ENCODE results near the gene INHBC.
A peak's percentile ranks its signal among the peaks of the same experiment; 100 is the strongest.
"Not testable (repeated sequence)": the region's sequence is repeated elsewhere in the genome, so short reads cannot be mapped to it uniquely, and the experiment has no call there.

INHBC gene

GRCh38 chr12:57477710-57478681 is 43.4 kb downstream of the INHBC start:
- no peak for DNase-seq (ENCODE audit: extremely low spot score, insufficient read length, low read depth)
- peak; percentile 94 for FAIRE-seq

DNA sequence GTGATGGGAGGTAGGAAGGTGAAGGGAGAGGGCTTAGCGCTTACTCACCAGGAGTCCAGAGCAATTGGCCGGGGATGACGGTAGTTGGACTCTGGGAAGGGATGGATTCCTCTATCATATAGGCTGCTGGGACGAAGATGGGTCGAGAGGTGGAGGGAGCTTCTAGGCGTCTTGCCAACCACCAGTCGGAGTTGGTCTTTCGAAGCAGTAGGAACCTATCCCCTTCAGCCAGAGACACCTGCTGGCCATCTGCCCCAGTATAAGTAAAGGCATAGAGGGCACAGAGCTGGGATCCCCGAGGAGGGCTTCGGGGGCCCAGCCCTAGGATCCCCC is 44.4 kb downstream of the INHBC start:
- FAIRE-seq (peak; percentile 38), DNase-seq (ENCODE audit: extremely low spot score, insufficient read length, low read depth) (no peak)

DNA sequence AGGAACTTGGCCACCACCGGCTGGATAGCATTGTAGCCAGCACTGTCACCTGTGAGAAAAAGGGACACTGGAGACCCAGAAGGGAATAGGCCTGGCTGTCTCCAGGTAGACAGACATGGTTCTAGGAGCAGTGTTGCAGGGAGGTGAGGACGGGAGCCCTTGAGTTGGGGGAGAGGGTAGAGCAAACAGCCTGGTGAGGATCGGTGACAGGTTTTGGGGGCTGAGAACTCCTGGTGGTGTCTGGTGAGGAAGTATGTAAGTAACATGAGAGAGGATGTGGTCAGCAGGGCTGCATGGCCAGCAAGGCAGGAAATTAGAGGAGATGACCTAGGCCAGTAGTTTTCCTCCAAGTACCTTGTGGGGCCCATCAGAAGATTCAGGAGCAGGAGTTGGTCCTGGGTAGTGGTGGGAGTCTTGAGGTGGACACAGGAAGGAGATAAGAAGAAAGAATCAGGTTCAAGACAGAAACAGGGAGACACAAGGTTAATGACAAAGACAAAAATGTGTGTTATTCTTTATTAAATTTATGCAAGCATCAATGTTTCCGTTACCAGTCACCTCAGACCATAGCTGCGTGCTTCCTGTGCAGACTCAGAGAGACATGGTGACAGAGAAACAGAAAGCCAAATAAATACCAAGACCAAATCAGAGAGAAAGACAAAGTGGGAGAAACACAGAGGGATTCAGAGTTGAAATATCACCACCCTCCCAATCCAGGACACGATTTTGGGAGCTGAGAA is 45.0 kb downstream of the INHBC start, which contains the start of gene ARHGAP9:
ARHGAP9 (minus strand) TSS at position 491 of the 740 bp plus-strand sequence; CDS start at position 31, 460 bp downstream.
- FAIRE-seq = peak; percentile 91

GRCh38 chr12:57481671-57482070 is 47.1 kb downstream of the INHBC start:
- DNase-seq (ENCODE audit: extremely low spot score, insufficient read length, low read depth) (no peak), FAIRE-seq (no peak)

More for the DNA sequence above, 45.0 kb downstream of the INHBC start, which contains the start of gene ARHGAP9:
- no peak for DNase-seq (ENCODE audit: extremely low spot score, insufficient read length, low read depth)

GRCh38 chr12:57483466-57483865 is 48.9 kb downstream of the INHBC start:
- no peak for FAIRE-seq
- no peak for DNase-seq (ENCODE audit: extremely low spot score, insufficient read length, low read depth)

DNA sequence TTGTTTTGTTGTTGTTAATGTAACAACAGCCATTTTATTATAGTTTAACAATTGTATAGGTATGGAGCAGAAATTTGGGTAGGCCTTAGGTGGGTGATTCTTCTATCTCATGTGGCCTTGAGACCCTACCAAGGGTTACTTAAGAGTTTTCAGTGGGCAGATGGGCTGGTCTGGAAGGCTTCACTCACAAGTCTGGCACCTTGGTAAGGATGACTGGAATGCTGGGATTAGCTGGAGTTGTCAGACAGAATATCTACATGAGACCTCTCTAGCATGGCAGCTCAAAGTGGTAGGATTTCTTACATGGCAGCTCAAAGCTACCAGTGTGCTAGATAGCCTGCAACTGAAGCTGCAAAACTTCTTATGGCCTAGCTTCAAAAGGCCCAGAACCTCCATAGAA is 51.1 kb downstream of the INHBC start:
- no peak for FAIRE-seq

GRCh38 chr12:57487055-57487596 is 52.5 kb downstream of the INHBC start:
- no peak for FAIRE-seq

More for the DNA sequence above, 51.1 kb downstream of the INHBC start:
- DNase-seq (ENCODE audit: extremely low spot score, insufficient read length, low read depth) = no peak

DNA sequence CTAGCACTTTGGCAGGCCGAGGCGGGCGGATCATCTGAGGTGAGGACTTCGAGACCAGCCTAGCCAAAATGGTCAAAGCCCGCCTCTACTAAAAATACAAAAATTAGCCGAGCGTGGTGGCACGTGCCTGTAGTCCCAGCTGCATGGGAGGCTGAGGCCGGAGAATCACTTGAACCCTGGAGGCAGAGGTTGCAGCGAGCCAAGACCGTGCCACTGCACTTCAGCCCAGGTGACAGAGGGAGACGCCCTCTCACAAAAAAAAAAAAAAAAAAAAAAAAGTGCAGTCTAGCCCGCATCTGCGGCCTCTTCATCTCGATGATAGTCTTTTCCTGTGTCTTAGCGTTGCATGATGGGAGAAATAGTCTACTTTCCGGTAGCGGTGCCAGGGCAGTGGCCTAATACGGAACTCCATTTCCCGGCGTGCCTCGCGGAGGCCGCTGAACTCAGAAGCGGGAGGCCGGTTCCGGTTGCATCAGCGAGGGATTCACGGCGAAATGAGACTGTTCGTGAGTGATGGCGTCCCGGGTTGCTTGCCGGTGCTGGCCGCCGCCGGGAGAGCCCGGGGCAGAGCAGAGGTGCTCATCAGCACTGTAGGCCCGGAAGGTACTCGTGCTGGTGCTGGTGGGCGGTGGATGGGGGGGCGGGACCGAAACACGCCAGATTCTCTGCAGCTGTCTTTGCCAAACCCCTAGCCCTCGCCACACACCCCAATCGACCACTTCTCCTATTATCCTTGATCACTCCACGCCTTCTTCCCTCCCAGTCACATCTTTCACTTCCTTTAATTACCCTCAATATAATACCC is 53.2 kb downstream of the INHBC start, which contains the start of gene MARS1:
MARS1 (plus strand) TSS at position 472 of the 805 bp plus-strand sequence; CDS start at position 495, 23 bp downstream.
- peak; percentile 87 for DNase-seq (ENCODE audit: extremely low spot score, insufficient read length, low read depth)
- peak; percentile 96 for FAIRE-seq

More at GRCh38 chr12:57487055-57487596, 52.5 kb downstream of the INHBC start:
- no peak for DNase-seq (ENCODE audit: extremely low spot score, insufficient read length, low read depth)

GRCh38 chr12:57488402-57489156 is 54.0 kb downstream of the INHBC start:
- FAIRE-seq (peak; percentile 5), DNase-seq (ENCODE audit: extremely low spot score, insufficient read length, low read depth) (no peak)

- no peak for DNase-seq (ENCODE audit: extremely low spot score, insufficient read length, low read depth)
- FAIRE-seq = no peak
These were observed 54.6 kb downstream of the INHBC start for GRCh38 chr12:57489157-57489641.

- no peak for FAIRE-seq
These were observed 55.5 kb downstream of the INHBC start for GRCh38 chr12:57490126-57490525.

DNA sequence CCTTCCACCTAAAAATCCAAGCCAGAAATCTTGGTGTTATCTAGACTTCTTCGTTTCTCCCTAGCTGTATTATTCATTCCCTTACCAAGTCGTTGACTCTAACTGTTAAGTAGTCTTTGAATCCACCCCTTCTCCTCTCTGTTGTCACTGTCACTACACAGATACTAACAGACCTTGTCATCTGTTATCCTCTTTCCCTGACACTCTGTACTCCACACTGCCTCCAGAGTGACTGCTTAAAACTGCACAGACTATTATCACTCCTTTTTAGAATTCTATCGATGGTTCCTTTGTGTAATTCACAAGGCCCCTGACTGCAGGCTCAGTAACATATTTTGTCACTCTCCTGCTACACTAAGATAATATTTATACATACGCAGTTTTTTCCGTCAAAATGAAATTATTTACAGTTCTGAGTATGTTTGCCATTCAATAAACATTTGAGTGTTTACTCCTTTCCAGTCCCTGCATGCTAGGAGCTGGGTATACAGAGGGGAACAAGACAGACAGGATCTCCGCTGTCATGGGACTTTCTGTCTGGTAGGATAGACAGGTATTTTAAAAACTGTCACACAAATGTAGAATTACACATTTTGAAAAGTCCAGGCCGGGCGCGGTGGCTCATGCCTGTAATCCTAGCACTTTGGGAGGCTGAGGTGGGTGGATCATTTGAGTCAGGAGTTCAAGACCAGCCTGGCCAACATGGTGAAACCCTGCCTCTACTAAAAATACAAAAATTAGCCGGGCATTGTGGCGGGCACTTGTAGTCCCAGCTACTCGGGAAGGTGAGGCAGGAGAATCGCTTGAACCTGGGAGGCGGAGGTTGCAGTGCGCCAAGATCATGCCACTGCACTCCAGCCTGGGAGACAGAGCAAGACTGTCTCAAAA is 57.1 kb downstream of the INHBC start:
- DNase-seq (ENCODE audit: extremely low spot score, insufficient read length, low read depth) (no peak), FAIRE-seq (no peak)

More at GRCh38 chr12:57490126-57490525, 55.5 kb downstream of the INHBC start:
- DNase-seq (ENCODE audit: extremely low spot score, insufficient read length, low read depth) = no peak

GRCh38 chr12:57495051-57495701 is 60.6 kb downstream of the INHBC start:
- DNase-seq (ENCODE audit: extremely low spot score, insufficient read length, low read depth) = not testable (repeated sequence)

DNA sequence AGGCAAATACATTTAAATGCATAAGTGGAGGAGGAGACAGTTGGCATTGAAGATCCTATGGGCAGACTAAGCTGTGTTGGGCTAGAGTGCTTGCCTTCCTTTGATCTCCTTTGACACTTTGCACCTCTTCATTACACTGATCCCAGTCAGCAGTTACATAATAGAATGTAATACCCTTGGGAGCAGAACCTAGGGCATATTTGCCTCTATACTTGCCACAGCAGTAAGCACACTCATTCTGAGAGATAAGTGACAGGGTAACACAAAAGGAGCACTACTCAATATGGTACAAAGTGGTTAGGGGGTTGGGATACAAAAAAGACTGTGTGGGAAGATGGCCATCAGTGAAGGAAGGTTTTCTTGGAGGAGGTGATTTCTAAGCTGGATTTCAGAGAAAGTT is 62.2 kb downstream of the INHBC start:
- no peak for FAIRE-seq
- DNase-seq (ENCODE audit: extremely low spot score, insufficient read length, low read depth) = no peak

More at GRCh38 chr12:57495051-57495701, 60.6 kb downstream of the INHBC start:
- FAIRE-seq = not testable (repeated sequence)

GRCh38 chr12:57497223-57498131 is 62.9 kb downstream of the INHBC start:
- FAIRE-seq (no peak), DNase-seq (ENCODE audit: extremely low spot score, insufficient read length, low read depth) (no peak)

GRCh38 chr12:57498132-57498502 is 63.5 kb downstream of the INHBC start:
- DNase-seq (ENCODE audit: extremely low spot score, insufficient read length, low read depth) (no peak), FAIRE-seq (no peak)
